Activated CD4-positive, alpha-beta T cell treated with anti-CD3 and anti-CD28 coated beads for 1 hour (primary cell): ENCODE results near the gene GALNT9.
"Not testable (repeated sequence)": the region's sequence is repeated elsewhere in the genome, so short reads cannot be mapped to it uniquely, and the experiment has no call there.

Source experiments
- DNase-seq: peaks from one replicate; pipeline ENCODE4 v3.0.0-alpha.2; 2020

The GALNT9 gene

GRCh38 chr12:132153501-132154340 is 175.7 kb downstream of the GALNT9 start:
- peak; percentile 64 for DNase-seq

GRCh38 chr12:132152953-132153352 is 176.4 kb downstream of the GALNT9 start:
- DNase-seq = no peak

DNA sequence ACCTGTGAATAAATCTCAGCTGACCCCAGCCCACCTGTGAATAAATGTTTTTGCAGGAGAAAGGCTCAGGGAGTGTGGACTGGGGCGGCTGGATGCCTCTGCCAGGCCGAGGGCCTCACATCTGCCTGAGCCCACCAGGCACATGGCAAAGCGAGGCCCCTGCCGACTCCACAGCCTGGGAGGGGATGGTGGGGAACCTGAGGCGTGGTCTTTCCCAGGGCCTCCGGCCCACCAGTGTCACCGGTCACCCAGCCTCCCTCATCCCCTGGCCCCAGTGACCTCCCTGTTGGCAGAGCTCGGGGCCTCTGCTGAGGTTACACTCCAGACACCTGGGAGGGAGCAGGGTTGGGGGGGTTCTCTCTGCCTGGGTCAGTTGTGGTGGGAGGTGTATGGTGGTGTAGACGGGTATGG is 177.0 kb downstream of the GALNT9 start:
- DNase-seq = no peak

GRCh38 chr12:132151766-132152410 is 177.5 kb downstream of the GALNT9 start:
- DNase-seq = no peak

- no peak for DNase-seq
Observed at GRCh38 chr12:132151145-132151765, 178.1 kb downstream of the GALNT9 start.

GRCh38 chr12:132150780-132151144 is 178.6 kb downstream of the GALNT9 start:
- DNase-seq = no peak

- not testable (repeated sequence) for DNase-seq
Observed at GRCh38 chr12:132149526-132149925, 179.9 kb downstream of the GALNT9 start.

DNA sequence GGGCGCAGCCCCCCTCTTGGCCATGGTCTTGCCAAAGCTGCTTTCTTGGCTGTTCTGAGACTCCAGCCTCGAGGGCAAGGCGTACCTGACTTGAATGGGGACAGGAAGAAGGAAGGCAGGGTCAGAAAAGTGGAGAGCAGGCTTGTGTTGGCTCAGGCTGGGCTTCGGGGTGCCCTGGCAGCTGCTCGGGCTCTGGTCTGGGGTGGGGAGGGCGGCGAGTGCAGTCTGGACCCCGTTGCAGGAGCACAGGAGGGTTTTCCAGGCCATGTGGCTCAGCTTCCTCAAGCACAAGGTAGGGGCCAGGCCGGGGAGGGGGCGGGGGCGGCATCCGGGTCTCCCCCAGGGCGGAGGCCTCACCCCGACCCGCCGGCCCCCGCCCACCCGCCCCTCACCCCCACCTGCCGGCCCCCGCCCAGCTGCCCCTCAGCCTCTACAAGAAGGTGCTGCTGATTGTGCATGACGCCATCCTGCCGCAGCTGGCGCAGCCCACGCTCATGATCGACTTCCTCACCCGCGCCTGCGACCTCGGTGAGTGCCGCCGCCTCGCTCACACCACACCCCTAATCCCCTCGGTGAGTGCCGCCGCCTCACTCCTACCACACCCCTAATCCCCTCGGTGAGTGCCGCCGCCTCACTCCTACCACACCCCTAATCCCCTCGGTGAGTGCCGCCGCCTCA is 180.9 kb downstream of the GALNT9 start:
- DNase-seq = no peak

DNA sequence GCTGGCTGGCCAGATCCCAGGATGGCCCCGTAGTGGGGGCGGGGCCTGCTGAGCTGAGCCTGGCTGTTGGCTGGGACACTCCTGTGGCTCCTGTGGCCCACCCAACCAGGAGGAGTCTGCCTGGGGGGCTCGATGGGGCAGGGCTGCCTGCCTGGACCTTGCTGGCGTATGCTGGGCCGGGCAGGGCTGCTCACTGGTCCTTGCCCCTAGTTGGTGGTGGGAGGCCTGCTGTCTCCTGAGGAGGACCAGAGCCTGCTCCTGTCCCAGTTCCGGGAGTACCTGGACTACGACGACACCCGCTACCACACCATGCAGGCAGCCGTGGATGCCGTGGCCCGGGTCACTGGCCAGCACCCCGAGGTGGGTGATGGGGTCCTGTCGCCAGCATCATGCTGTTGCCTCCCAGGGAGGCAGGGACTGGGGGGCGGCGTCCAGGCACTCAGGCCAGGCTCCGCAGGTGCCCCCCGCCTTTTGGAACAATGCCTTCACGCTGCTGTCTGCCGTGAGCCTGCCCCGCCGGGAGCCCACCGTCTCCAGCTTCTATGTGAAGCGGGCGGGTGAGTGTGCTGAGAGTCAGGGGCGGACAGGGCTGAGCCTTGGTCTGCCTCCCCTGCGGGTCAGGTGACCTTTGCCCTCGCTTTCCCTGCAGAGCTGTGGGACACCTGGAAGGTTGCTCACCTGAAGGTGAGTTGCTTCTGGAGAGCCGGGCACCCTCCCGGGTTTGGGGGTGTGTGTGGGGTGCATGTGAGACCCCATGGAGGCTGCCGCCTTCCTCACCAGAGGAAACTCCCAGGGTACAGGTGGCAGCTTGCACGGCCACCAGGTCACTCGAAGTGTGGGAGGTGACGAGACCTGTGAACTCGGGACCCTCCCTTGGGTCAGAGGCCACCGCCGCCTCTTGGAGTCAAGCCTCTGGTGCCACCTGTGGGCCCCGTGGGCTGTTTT is 181.7 kb downstream of the GALNT9 start:
- DNase-seq = no peak

DNA sequence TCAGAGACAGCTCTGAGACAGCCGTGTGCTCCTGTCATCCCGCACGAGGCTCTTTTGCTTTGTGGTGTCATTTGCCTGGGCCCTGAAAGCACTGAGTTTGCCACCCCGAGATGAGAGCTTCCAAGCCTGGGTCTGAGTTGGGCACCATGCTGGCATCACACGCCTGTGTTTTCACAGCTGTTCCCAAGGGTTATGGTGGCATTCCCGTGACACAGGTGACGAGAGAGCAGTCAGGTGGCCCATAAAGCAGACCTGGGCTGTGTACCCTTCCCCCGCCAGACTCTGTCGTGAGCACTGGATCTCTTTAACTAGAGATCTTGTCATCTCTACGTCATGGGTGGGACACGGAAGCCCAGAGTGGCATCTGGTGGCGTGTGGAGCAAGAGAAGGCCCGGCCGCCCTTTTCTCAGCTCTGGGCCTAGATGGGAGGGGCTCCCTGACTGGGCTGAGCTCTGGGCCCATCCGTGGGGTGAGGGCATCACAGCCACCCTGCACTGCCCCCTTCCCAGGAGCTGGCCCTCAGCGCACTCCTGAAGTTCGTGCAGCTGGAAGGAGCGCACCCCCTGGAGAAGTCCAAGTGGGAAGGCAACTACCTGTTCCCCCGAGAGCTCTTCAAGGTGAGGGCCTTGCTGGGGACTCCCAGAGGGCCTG is 182.5 kb downstream of the GALNT9 start:
- DNase-seq = no peak
